ENCODE measurements around the gene ATP8A2.

DNA sequence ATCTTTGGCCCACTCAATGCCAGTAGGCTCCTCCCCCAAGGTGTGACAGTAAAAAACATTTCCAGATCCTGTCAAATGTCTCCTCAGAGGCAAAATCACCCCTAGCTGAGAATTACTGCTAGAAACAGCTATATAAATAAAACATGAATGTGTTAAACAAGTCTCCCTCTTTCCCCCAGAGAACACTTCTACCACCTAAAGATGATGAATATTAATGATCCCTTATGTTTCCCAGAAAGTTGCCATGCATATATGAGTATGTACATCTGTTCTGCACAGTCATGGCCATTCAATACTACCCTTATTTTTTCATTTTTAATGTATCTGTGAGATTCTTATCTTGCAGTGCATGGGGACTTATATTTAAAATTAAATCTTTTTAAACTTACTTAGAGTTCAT lies 450.0 kb downstream of the ATP8A2 start:
- TF ChIP-seq POLR2AphosphoS5 (IDR thresholded peaks at IDR 0.05; ENCODE audit: low read depth, low read length) (no peak), TAF1 (IDR thresholded peaks at IDR 0.05; ENCODE audit: borderline replicate concordance, insufficient read depth, low read length) (no peak), FOXP2 (optimal IDR thresholded peaks at IDR 0.05; ENCODE audit: borderline replicate concordance, extremely low read depth, extremely low read length, insufficient read depth) (no peak), SIN3A (IDR thresholded peaks at IDR 0.05; ENCODE audit: borderline replicate concordance, insufficient read depth, low read length) (no peak)
- TF ChIP-seq, protein P1, sequence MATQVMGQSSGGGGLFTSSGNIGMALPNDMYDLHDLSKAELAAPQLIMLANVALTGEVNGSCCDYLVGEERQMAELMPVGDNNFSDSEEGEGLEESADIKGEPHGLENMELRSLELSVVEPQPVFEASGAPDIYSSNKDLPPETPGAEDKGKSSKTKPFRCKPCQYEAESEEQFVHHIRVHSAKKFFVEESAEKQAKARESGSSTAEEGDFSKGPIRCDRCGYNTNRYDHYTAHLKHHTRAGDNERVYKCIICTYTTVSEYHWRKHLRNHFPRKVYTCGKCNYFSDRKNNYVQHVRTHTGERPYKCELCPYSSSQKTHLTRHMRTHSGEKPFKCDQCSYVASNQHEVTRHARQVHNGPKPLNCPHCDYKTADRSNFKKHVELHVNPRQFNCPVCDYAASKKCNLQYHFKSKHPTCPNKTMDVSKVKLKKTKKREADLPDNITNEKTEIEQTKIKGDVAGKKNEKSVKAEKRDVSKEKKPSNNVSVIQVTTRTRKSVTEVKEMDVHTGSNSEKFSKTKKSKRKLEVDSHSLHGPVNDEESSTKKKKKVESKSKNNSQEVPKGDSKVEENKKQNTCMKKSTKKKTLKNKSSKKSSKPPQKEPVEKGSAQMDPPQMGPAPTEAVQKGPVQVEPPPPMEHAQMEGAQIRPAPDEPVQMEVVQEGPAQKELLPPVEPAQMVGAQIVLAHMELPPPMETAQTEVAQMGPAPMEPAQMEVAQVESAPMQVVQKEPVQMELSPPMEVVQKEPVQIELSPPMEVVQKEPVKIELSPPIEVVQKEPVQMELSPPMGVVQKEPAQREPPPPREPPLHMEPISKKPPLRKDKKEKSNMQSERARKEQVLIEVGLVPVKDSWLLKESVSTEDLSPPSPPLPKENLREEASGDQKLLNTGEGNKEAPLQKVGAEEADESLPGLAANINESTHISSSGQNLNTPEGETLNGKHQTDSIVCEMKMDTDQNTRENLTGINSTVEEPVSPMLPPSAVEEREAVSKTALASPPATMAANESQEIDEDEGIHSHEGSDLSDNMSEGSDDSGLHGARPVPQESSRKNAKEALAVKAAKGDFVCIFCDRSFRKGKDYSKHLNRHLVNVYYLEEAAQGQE (IDR thresholded peaks at IDR 0.05; ENCODE audit: insufficient read depth in 1 of 2, low read depth in 2 of 2, low read length in 2 of 2): no peak

All from PFSK-1 (cell line).